Ascending aorta (tissue), 2 donors: ENCODE data around the gene PPP4R1. TPM values are rescaled to one million over a fixed set of nuclear protein-coding genes. Genes with fewer than 3 reads are reported as not detected.
A peak's percentile ranks its signal among the peaks of the same experiment; 100 is the strongest.

Source experiments
- DNase-seq, 2 donors: peaks; one replicate each; pipeline ENCODE4 v3.0.0-alpha.2; 2019; ENCODE audit warnings: low spot score in 2 of 2
- H3K27ac ChIP-seq, 2 donors: fragments of 200-600 bp; sonication (generic); one replicate each; pipeline ENCODE4 v1.5.1; 2016 to 2017; ENCODE audit warnings: mild to moderate bottlenecking in 1 of 2
- H3K27me3 ChIP-seq: fragments of 200-600 bp; sonication (generic); one replicate; pipeline ENCODE4 v1.5.1; 2017
- H3K36me3 ChIP-seq, 2 donors: fragments of 200-600 bp; sonication (generic); one replicate each; pipeline ENCODE4 v1.5.1; 2016
- H3K4me1 ChIP-seq, 2 donors: fragments of 200-600 bp; sonication (generic); one replicate each; pipeline ENCODE4 v1.5.1; 2016 to 2017; ENCODE audit warnings: mild to moderate bottlenecking in 1 of 2
- H3K4me3 ChIP-seq, 2 donors: fragments of 200-600 bp; sonication (generic); one replicate each; pipeline ENCODE4 v1.5.1; 2016 to 2017; ENCODE audit warnings: mild to moderate bottlenecking in 1 of 2
- H3K9me3 ChIP-seq, 2 donors: fragments of 200-600 bp; sonication (generic); one replicate each; pipeline ENCODE4 v1.5.1; 2016
- CTCF ChIP-seq, 3 experiments: fragments of 200-600 bp in 2 of 3; fragments of 450-650 bp in 1 of 3; sonication (generic) in 2 of 3; IDR thresholded peaks; one replicate each; pipeline ENCODE4 v1.5.1; 2016 to 2019; ENCODE audit warnings: antibody characterized with exemption in 3 of 3, mild to moderate bottlenecking in 1 of 3, moderate library complexity in 1 of 3
- intact Hi-C: fragments of 100-400 bp; cut with DNase I; formaldehyde crosslinking; loops from one replicate; pipeline ENCODE4 v1.15.1; 2023
- total RNA-seq: library from RNA; depleted of rRNA; stranded (reverse); fragments of >200 nt; gene quantifications from one replicate; pipeline ENCODE4 v1.1.0, GENCODE V29; 2016

Gene PPP4R1
- total RNA-seq, 1 donor from 2014 or later, result 34.4 TPM

- H3K36me3 ChIP-seq, result no peaks in the 10 kb centered on the region
These were observed 40.9 kb upstream of the PPP4R1 start for GRCh38 chr18:9655232-9655767.

DNA sequence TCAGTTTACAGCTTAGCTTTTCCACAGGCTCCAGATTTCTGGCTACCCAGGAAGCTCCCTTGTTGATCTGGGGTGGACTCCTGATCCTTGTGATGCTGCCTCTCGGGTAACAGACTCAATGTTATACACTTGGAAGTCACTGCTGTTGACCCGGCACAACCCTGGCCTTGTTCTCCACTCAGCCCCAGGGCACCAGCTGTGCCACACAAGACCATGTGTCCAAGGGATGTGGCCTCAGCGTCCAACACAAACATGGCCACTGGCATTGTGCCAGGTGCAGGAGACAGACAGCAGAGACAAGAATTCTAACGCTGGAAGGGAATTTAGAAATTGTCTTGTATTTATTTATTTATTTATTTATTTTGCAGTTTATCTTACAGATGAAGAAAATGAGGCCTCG, 39.0 kb upstream of the PPP4R1 start:
- Histone ChIP-seq H3K27me3 (no peaks in the 10 kb centered on the region), H3K4me3 (no peak overlapping the region), H3K27ac (peak overlapping the region in 1 of 2 donors; percentile 44), H3K36me3 (no peaks in the 10 kb centered on the region), H3K9me3 (no peaks in the 10 kb centered on the region), H3K4me1 (peaks cover 0 to 4% of the 10 kb centered on the region in 2 donors)
- peak; percentile 44 to 86 for DNase-seq
- intact Hi-C loops, result loop anchor here (2.0 kb wide), 1 partner anchor 39 kb away; the partner anchor contains the start of gene PPP4R1
- TF ChIP-seq CTCF (IDR thresholded peaks at IDR 0.05), result no peak

More at GRCh38 chr18:9655232-9655767, 40.9 kb upstream of the PPP4R1 start:
- DNase-seq, result no peak
- no peak overlapping the region for H3K4me3 ChIP-seq
- H3K27me3 ChIP-seq, result no peaks in the 10 kb centered on the region
- no peaks in the 10 kb centered on the region for H3K9me3 ChIP-seq
- H3K27ac ChIP-seq, result no peak overlapping the region
- intact Hi-C loops, result no loop called here
- peaks cover 0 to 4% of the 10 kb centered on the region in 2 donors for H3K4me1 ChIP-seq
- no peak for TF ChIP-seq CTCF (IDR thresholded peaks at IDR 0.05)

GRCh38 chr18:9649164-9649540, 34.8 kb upstream of the PPP4R1 start:
- H3K4me3 ChIP-seq, result no peak overlapping the region
- H3K27me3 ChIP-seq, result no peaks in the 10 kb centered on the region
- TF ChIP-seq CTCF (IDR thresholded peaks at IDR 0.05), result no peak
- H3K27ac ChIP-seq, result no peak overlapping the region
- intact Hi-C loops, result no loop called here
- H3K36me3 ChIP-seq, result no peaks in the 10 kb centered on the region
- no peak for DNase-seq
- no peaks in the 10 kb centered on the region for H3K9me3 ChIP-seq
- peaks cover 0 to 4% of the 10 kb centered on the region in 2 donors for H3K4me1 ChIP-seq

DNA sequence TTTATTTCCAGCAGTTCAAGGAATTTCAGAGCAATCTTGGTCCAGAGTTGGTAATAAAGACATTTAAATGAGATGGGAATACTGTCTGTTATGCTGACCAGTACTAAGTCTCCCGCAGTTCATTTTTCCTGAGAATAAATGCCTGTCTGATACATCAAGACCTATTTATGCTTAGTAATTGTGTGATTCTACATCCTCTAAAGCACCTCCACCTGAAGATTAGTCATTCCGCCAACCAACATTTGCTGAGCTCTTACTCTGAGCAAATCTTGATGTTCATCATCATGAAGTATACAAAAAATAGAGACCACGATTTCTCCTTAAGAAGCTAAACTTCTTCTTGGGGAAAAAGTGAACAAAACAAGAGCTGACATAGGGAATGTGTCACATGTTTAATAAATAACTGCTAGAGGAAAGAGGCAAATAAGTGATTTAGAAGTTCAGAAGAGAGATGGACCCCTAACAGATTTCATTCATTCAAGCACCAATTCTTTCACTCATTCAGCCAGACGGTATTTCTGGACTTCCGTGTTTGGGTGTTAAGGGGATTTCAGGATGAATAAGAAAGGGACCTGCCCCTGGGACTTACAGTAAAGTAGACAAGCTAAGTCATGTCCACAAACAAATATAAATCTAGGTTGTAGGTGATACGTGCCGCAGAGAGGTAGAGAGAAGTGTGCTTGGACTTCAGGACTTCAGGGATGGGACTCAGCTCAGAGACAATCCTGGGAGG, 34.2 kb upstream of the PPP4R1 start:
- no peak for TF ChIP-seq CTCF (IDR thresholded peaks at IDR 0.05)

GRCh38 chr18:9647496-9648323, 33.4 kb upstream of the PPP4R1 start:
- Histone ChIP-seq H3K4me1 (peaks cover 0 to 4% of the 10 kb centered on the region in 2 donors), H3K27ac (no peak overlapping the region), H3K36me3 (no peaks in the 10 kb centered on the region), H3K27me3 (no peaks in the 10 kb centered on the region), H3K9me3 (no peaks in the 10 kb centered on the region), H3K4me3 (no peak overlapping the region)
- TF ChIP-seq CTCF (IDR thresholded peaks at IDR 0.05), result no peak
- DNase-seq, result peak in 1 of 2 donors; percentile 41
- intact Hi-C loops, result no loop called here

More for the DNA sequence above, 34.2 kb upstream of the PPP4R1 start:
- DNase-seq, result peak in 1 of 2 donors; percentile 11
- H3K4me1 ChIP-seq, result peaks cover 0 to 4% of the 10 kb centered on the region in 2 donors
- H3K4me3 ChIP-seq, result no peak overlapping the region
- H3K9me3 ChIP-seq, result no peaks in the 10 kb centered on the region
- H3K36me3 ChIP-seq, result no peaks in the 10 kb centered on the region
- H3K27me3 ChIP-seq, result no peaks in the 10 kb centered on the region
- no peak overlapping the region for H3K27ac ChIP-seq
- intact Hi-C loops, result no loop called here
